HepG2 (cell line): ENCODE results near the gene PSD4. TPM values are rescaled to one million over a fixed set of nuclear protein-coding genes. Genes with fewer than 3 reads are reported as not detected.

Experiments used
- EHMT2 ChIP-seq: fragments of 200-600 bp; sonication (generic); IDR thresholded peaks from 2 replicates; pipeline ENCODE4 v1.7.0; 2017; ENCODE audit warnings: antibody characterized with exemption, low read depth, low read length, borderline replicate concordance
- HHEX ChIP-seq: IDR thresholded peaks from 2 replicates; pipeline ENCODE4 v1.6.1; 2016; ENCODE audit warnings: control low read depth
- HOXD1 ChIP-seq: sonication (generic); formaldehyde crosslinking; IDR thresholded peaks from 2 replicates; pipeline ENCODE4 v1.5.0; 2020; ENCODE audit warnings: missing genetic modification reagents
- KLF6 ChIP-seq: IDR thresholded peaks from 2 replicates; pipeline ENCODE4 v1.8.0; 2016; ENCODE audit warnings: missing biosample characterization, missing genetic modification reagents
- RELA ChIP-seq: sonication (generic); formaldehyde crosslinking; IDR thresholded peaks from 2 replicates; pipeline ENCODE4 v1.4.0; 2020; ENCODE audit warnings: missing genetic modification reagents
- TERF1 ChIP-seq: sonication (generic); formaldehyde crosslinking; IDR thresholded peaks from 2 replicates; pipeline ENCODE4 v1.8.0; 2022; ENCODE audit warnings: mild to moderate bottlenecking, missing genetic modification reagents, moderate library complexity
- THAP7 ChIP-seq: sonication (generic); formaldehyde crosslinking; IDR thresholded peaks from 2 replicates; pipeline ENCODE4 v1.8.1; 2023; ENCODE audit warnings: mild to moderate bottlenecking, missing genetic modification reagents
- TSC22D2 ChIP-seq: sonication (generic); formaldehyde crosslinking; IDR thresholded peaks from 2 replicates; pipeline ENCODE4 v1.5.1; 2020; ENCODE audit warnings: missing genetic modification reagents, mild to moderate bottlenecking, borderline replicate concordance
- ZBTB7A ChIP-seq: sonication (generic); formaldehyde crosslinking; IDR thresholded peaks from 2 replicates; pipeline ENCODE4 v1.8.0; 2022; ENCODE audit warnings: mild to moderate bottlenecking, missing genetic modification reagents
- ZHX1 ChIP-seq: sonication (generic); formaldehyde crosslinking; IDR thresholded peaks from 2 replicates; pipeline ENCODE4 v1.8.1; 2022; ENCODE audit warnings: low read depth, mild to moderate bottlenecking, missing genetic modification reagents
- ZNF232 ChIP-seq: sonication (generic); formaldehyde crosslinking; IDR thresholded peaks from 2 replicates; pipeline ENCODE4 v1.4.0; 2020; ENCODE audit warnings: missing genetic modification reagents, borderline replicate concordance
- ZNF430 ChIP-seq: sonication (generic); formaldehyde crosslinking; IDR thresholded peaks from 2 replicates; pipeline ENCODE4 v1.9.0; 2021; ENCODE audit warnings: mild to moderate bottlenecking, missing genetic modification reagents
- ZNF644 ChIP-seq: IDR thresholded peaks from 2 replicates; pipeline ENCODE4 v1.6.1; 2016; ENCODE audit warnings: low read depth
- ZNF761 ChIP-seq: sonication (generic); formaldehyde crosslinking; conservative IDR thresholded peaks from 2 replicates; pipeline ENCODE4 v1.4.0; 2020; ENCODE audit warnings: mild to moderate bottlenecking, missing genetic modification reagents
- ZSCAN29 ChIP-seq: sonication (generic); formaldehyde crosslinking; conservative IDR thresholded peaks from 2 replicates; pipeline ENCODE4 v1.4.0; 2020; ENCODE audit warnings: mild to moderate bottlenecking, missing genetic modification reagents
- polyA plus RNA-seq, 8 experiments: library from polyadenylated mRNA; depleted of rRNA in 3 of 8; stranded (reverse) in 7 of 8; unstranded in 1 of 8; fragments of >200 nt; fragmentation: Illumina TruSeq in 4 of 8; extraction: Trizol in 4 of 8; gene quantifications; 2 replicates each; pipeline versions ENCODE4 v1.2.1 to v1.2.3, GENCODE V29; 2011 to 2016; ENCODE audit warnings: low read depth in 4 of 8, missing spikeins in 1 of 8, mixed read lengths in 1 of 8; ENCODE audit not compliant: insufficient read depth in 1 of 8
- total RNA-seq, 5 experiments: library from RNA; depleted of rRNA; stranded (reverse); fragments of >200 nt; fragmentation: Illumina TruSeq; extraction: Trizol; gene quantifications; 2 replicates each; pipeline ENCODE4 v1.2.3, GENCODE V29; 2016; ENCODE audit warnings: low read depth in 1 of 5
- TF ChIP-seq, protein P1 (sequence below): IDR thresholded peaks from 2 replicates; pipeline ENCODE4 v1.6.1; 2016; ENCODE audit warnings: mild to moderate bottlenecking
- TF ChIP-seq, protein P2 (sequence below): sonication (generic); formaldehyde crosslinking; IDR thresholded peaks from 2 replicates; pipeline ENCODE4 v1.5.1; 2020; ENCODE audit warnings: mild to moderate bottlenecking, missing genetic modification reagents
- TF ChIP-seq, protein P3 (sequence below): sonication (generic); formaldehyde crosslinking; IDR thresholded peaks from 2 replicates; pipeline ENCODE4 v1.8.0; 2022; ENCODE audit warnings: missing genetic modification reagents, mild to moderate bottlenecking, inconsistent platforms, borderline replicate concordance

The PSD4 gene
- total and polyA plus RNA-seq, 2 of the 13 experiments (the other 11 are each of a cell fraction or from before 2014, with no cell fraction given): 5.8 to 9.4 TPM

DNA sequence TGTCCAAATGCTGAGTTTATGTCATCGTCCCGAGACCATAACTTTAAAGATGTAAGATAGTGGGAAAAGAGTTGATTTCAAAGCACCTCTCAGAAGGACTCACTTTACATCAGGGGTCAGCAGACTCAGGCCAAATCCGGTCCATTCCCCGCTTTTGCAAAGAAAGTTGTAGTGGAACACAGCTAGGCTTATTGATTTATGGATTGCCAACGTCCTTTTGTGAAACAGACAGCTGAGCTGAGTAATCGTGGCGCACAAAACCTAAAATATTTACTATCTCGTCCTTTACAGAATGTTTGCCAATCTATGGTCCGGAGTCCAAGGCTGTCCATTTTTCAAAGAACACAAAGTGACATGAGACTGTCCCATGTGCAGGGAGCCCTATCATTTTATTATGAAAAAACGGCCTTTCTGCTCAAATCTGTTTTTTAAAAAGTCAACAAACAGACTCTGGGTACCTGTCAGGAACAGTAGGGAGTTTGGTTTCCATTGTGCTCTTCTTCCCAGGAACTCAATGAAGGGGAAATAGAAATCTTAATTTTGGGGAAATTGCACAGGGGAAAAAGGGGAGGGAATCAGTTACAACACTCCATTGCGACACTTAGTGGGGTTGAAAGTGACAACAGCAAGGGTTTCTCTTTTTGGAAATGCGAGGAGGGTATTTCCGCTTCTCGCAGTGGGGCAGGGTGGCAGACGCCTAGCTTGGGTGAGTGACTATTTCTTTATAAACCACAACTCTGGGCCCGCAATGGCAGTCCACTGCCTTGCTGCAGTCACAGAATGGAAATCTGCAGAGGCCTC lies 46.7 kb upstream of the PSD4 start, which contains the start of gene IL1RN (continued):
- TF ChIP-seq ZHX1 (CRISPR knock-in tag): peak; percentile 83; the same call in 1 of the 2 replicates
- TF ChIP-seq ZNF232 (CRISPR knock-in tag): peak; percentile 58; the same call in 1 of the 2 replicates
- TF ChIP-seq ZBTB7A (CRISPR knock-in tag): peak; percentile 60; the same call in 1 of the 2 replicates
- 0 out of 2 replicates have a peak, but pooled peaks have one; percentile 64 for TF ChIP-seq THAP7
- no peak for TF ChIP-seq TERF1 (CRISPR knock-in tag)
- peak; percentile 86 for TF ChIP-seq EHMT2
- TF ChIP-seq HOXD1 (CRISPR knock-in tag): peak; percentile 91
- TF ChIP-seq ZNF430 (CRISPR knock-in tag): peak; percentile 87; the same call in 1 of the 2 replicates
- TF ChIP-seq, protein P1, sequence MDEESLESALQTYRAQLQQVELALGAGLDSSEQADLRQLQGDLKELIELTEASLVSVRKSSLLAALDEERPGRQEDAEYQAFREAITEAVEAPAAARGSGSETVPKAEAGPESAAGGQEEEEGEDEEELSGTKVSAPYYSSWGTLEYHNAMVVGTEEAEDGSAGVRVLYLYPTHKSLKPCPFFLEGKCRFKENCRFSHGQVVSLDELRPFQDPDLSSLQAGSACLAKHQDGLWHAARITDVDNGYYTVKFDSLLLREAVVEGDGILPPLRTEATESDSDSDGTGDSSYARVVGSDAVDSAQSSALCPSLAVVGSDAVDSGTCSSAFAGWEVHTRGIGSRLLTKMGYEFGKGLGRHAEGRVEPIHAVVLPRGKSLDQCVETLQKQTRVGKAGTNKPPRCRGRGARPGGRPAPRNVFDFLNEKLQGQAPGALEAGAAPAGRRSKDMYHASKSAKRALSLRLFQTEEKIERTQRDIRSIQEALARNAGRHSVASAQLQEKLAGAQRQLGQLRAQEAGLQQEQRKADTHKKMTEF: peak; percentile 98
- no peak for TF ChIP-seq RELA (CRISPR knock-in tag)
- peak; percentile 90; the same call in 1 of the 2 replicates for TF ChIP-seq ZSCAN29 (CRISPR knock-in tag)
- TF ChIP-seq ZNF644 (CRISPR knock-in tag): peak; percentile 56
- TF ChIP-seq KLF6 (CRISPR knock-in tag): peak; percentile 69; the same call in 1 of the 2 replicates
- peak; percentile 42; the same call in 1 of the 2 replicates for TF ChIP-seq TSC22D2 (CRISPR knock-in tag)
- TF ChIP-seq ZNF761 (CRISPR knock-in tag): no peak
- TF ChIP-seq, protein P2, sequence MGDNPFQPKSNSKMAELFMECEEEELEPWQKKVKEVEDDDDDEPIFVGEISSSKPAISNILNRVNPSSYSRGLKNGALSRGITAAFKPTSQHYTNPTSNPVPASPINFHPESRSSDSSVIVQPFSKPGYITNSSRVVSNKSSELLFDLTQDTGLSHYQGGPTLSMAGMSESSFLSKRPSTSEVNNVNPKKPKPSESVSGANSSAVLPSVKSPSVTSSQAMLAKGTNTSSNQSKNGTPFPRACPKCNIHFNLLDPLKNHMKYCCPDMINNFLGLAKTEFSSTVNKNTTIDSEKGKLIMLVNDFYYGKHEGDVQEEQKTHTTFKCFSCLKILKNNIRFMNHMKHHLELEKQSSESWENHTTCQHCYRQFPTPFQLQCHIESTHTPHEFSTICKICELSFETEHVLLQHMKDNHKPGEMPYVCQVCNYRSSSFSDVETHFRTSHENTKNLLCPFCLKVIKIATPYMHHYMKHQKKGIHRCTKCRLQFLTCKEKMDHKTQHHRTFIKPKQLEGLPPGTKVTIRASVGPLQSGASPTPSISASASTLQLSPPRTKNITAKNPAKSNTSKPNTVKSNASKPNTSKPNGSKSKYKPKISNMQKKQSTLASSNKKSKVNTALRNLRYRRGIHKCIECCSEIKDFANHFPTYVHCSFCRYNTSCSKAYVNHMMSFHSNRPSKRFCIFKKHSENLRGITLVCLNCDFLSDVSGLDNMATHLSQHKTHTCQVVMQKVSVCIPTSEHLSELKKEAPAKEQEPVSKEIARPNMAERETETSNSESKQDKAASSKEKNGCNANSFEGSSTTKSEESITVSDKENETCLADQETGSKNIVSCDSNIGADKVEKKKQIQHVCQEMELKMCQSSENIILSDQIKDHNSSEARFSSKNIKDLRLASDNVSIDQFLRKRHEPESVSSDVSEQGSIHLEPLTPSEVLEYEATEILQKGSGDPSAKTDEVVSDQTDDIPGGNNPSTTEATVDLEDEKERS (CRISPR knock-in tag): peak; percentile 88; the same call in 1 of the 2 replicates
- peak; percentile 68; the same call in 1 of the 2 replicates for TF ChIP-seq HHEX (CRISPR knock-in tag)
- TF ChIP-seq, protein P3, sequence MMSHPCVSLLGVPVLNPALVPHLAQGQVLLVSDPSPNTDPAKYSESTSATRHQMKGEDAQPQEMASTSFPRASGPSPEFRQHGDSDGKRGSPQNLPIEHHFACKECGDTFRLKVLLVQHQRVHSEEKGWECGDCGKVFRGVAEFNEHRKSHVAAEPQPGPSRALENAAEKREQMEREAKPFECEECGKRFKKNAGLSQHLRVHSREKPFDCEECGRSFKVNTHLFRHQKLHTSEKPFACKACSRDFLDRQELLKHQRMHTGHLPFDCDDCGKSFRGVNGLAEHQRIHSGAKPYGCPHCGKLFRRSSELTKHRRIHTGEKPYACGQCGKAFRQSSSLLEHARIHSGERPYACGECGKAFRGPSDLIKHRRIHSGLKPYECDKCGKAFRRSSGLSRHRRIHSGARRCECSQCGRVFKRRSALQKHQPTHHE (CRISPR knock-in tag): no peak
